Activated naive CD4-positive, alpha-beta T cell treated with anti-CD3 and anti-CD28 coated beads, Interleukin-2, amount 50 U/mL, for 24 hours (primary cell): ENCODE results near the gene KRTAP9-7.
"Not testable (repeated sequence)": the region's sequence is repeated elsewhere in the genome, so short reads cannot be mapped to it uniquely, and the experiment has no call there.

Experiments used
- H3K27ac Mint-ChIP-seq: one replicate; pipeline ENCODE4 v1.8.0; 2021; ENCODE audit warnings: mild to moderate bottlenecking, mixed read lengths
- H3K27me3 Mint-ChIP-seq: one replicate; pipeline ENCODE4 v1.8.0; 2021; ENCODE audit warnings: mixed read lengths
- H3K36me3 Mint-ChIP-seq: one replicate; pipeline ENCODE4 v1.8.0; 2021; ENCODE audit warnings: mixed read lengths
- H3K4me1 Mint-ChIP-seq: one replicate; pipeline ENCODE4 v1.8.0; 2021; ENCODE audit warnings: mixed read lengths
- H3K4me3 Mint-ChIP-seq: one replicate; pipeline ENCODE4 v1.8.0; 2021; ENCODE audit warnings: mild to moderate bottlenecking, mixed read lengths
- H3K9me3 Mint-ChIP-seq: one replicate; pipeline ENCODE4 v1.8.0; 2021; ENCODE audit warnings: mixed read lengths

KRTAP9-7 gene

GRCh38 chr17:41275648-41276190 lies at the start of gene KRTAP9-7:
KRTAP9-7 (plus strand) TSS chr17:41275698; CDS start chr17:41275698, 0 bp downstream.
- H3K27me3 Mint-ChIP-seq, H3K4me1 Mint-ChIP-seq, H3K4me3 Mint-ChIP-seq, H3K36me3 Mint-ChIP-seq, H3K27ac Mint-ChIP-seq, H3K9me3 Mint-ChIP-seq: not testable (repeated sequence)

- Mint-ChIP-seq H3K4me1 (peaks cover 10% of the 10 kb centered on the region), H3K9me3 (no peaks in the 10 kb centered on the region), H3K36me3 (no peaks in the 10 kb centered on the region), H3K27ac (no peak overlapping the region), H3K27me3 (peaks cover 2% of the 10 kb centered on the region), H3K4me3 (no peak overlapping the region)
Observed at GRCh38 chr17:41226051-41226450, 49.4 kb upstream of the KRTAP9-7 start.

DNA sequence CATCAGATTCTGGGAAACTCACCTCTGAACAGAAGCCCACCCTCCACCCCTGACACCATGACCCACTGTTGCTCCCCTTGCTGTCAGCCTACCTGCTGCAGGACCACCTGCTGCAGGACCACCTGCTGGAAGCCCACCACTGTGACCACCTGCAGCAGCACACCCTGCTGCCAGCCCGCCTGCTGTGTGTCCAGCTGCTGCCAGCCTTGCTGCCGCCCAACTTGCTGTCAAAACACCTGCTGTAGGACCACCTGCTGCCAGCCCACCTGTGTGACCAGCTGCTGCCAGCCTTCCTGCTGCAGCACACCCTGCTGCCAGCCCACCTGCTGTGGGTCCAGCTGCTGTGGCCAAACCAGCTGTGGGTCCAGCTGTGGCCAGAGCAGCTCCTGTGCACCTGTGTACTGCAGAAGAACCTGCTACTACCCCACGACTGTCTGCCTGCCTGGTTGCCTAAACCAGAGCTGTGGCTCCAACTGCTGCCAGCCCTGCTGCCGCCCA lies 48.9 kb upstream of the KRTAP9-7 start, which contains the start of gene KRTAP9-2:
TSS of gene KRTAP9-2 (plus strand) at position 51 of the 498 bp plus-strand sequence. CDS start at position 58, 7 bp downstream.
- H3K9me3 Mint-ChIP-seq, H3K36me3 Mint-ChIP-seq, H3K4me1 Mint-ChIP-seq, H3K4me3 Mint-ChIP-seq, H3K27me3 Mint-ChIP-seq, H3K27ac Mint-ChIP-seq: not testable (repeated sequence)

GRCh38 chr17:41230094-41230493 lies 45.4 kb upstream of the KRTAP9-7 start:
- Mint-ChIP-seq H3K27me3 (peaks cover 2% of the 10 kb centered on the region), H3K4me3 (no peak overlapping the region), H3K9me3 (no peaks in the 10 kb centered on the region), H3K4me1 (peaks cover 4% of the 10 kb centered on the region), H3K27ac (no peak overlapping the region), H3K36me3 (no peaks in the 10 kb centered on the region)

GRCh38 chr17:41231731-41232130 lies 43.8 kb upstream of the KRTAP9-7 start:
- H3K27ac Mint-ChIP-seq, result no peak overlapping the region
- H3K4me1 Mint-ChIP-seq, result peaks cover 4% of the 10 kb centered on the region
- no peaks in the 10 kb centered on the region for H3K36me3 Mint-ChIP-seq
- H3K9me3 Mint-ChIP-seq, result no peaks in the 10 kb centered on the region
- peaks cover 2% of the 10 kb centered on the region for H3K27me3 Mint-ChIP-seq
- H3K4me3 Mint-ChIP-seq, result no peak overlapping the region

GRCh38 chr17:41232399-41233105 lies 42.9 kb upstream of the KRTAP9-7 start, which contains the start of gene KRTAP9-3:
KRTAP9-3 (plus strand) TSS chr17:41232449; CDS start chr17:41232502, 53 bp downstream.
- not testable (repeated sequence) for H3K4me1 Mint-ChIP-seq, H3K4me3 Mint-ChIP-seq, H3K27me3 Mint-ChIP-seq, H3K27ac Mint-ChIP-seq, H3K9me3 Mint-ChIP-seq, H3K36me3 Mint-ChIP-seq

GRCh38 chr17:41237116-41237515 lies 38.4 kb upstream of the KRTAP9-7 start:
- not testable (repeated sequence) for H3K9me3 Mint-ChIP-seq, H3K4me3 Mint-ChIP-seq, H3K27me3 Mint-ChIP-seq, H3K36me3 Mint-ChIP-seq, H3K27ac Mint-ChIP-seq, H3K4me1 Mint-ChIP-seq

- H3K27ac Mint-ChIP-seq, H3K4me3 Mint-ChIP-seq, H3K9me3 Mint-ChIP-seq, H3K36me3 Mint-ChIP-seq, H3K4me1 Mint-ChIP-seq, H3K27me3 Mint-ChIP-seq: not testable (repeated sequence)
Observed at GRCh38 chr17:41237949-41238437, 37.5 kb upstream of the KRTAP9-7 start, which contains the start of gene KRTAP9-8. KRTAP9-8 (plus strand) TSS chr17:41237999; CDS start chr17:41238052, 53 bp downstream.

GRCh38 chr17:41246995-41247787 lies 28.3 kb upstream of the KRTAP9-7 start:
- not testable (repeated sequence) for H3K9me3 Mint-ChIP-seq, H3K4me3 Mint-ChIP-seq, H3K4me1 Mint-ChIP-seq, H3K36me3 Mint-ChIP-seq, H3K27ac Mint-ChIP-seq, H3K27me3 Mint-ChIP-seq

DNA sequence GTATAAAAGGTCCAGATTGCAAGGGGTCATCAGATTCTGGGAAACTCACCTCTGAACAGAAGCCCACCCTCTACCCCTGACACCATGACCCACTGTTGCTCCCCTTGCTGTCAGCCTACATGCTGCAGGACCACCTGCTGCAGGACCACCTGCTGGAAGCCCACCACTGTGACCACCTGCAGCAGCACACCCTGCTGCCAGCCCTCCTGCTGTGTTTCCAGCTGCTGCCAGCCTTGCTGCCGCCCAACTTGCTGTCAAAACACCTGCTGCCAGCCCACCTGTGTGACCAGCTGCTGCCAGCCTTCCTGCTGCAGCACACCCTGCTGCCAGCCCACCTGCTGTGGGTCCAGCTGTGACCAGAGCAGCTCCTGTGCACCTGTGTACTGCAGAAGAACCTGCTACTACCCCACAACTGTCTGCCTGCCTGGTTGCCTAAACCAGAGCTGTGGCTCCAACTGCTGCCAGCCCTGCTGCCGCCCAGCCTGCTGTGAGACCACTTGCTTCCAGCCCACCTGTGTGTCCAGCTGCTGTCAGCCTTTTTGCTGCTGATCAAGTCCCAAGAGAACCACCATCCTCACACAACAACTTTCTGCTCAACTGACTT lies 25.8 kb upstream of the KRTAP9-7 start, which contains the start of gene KRTAP9-4:
TSS of gene KRTAP9-4 (plus strand) at position 51 of the 604 bp plus-strand sequence. CDS start at position 85, 34 bp downstream.
- H3K4me1 Mint-ChIP-seq, H3K9me3 Mint-ChIP-seq, H3K27ac Mint-ChIP-seq, H3K27me3 Mint-ChIP-seq, H3K4me3 Mint-ChIP-seq, H3K36me3 Mint-ChIP-seq: not testable (repeated sequence)

DNA sequence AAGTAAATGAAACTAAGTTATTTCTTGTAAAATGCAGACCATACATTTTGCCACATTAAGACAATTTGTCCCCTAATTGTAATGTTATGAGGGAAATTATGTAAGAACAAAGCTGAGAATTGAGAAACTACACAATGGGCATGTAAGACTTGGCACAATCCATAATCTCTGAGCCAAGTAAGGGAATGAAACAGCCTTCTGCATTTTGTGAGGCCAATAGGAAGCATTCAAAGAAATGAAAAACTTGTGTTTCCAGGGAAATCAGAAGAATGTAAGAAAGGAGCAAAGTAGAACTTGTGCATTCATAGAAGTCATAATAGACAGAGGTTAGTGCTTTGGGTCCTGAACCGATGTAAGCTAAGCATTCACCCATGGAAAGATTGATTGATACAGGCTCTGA lies 24.2 kb upstream of the KRTAP9-7 start:
- Mint-ChIP-seq H3K4me3 (no peak overlapping the region), H3K27me3 (no peaks in the 10 kb centered on the region), H3K36me3 (no peaks in the 10 kb centered on the region), H3K9me3 (no peaks in the 10 kb centered on the region), H3K4me1 (no peaks in the 10 kb centered on the region), H3K27ac (no peak overlapping the region)

DNA sequence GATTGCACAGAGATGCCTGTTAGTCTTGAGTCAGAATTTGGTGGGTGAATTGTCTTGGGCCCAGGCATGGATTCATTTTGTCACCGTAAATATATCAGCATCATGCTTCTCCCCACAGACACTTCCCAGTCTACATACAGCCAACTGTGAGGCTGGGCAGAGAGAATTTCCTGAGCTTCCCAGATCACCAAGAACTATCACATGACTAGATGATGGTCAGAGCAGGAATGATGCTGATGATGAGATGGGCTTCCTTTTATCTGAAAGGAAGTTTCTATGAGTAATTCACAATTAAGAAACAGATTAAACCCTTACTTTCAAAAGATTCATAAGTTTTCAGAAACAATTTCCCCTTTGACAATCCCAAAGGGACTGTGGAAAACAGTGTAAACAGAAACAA lies 20.6 kb upstream of the KRTAP9-7 start:
- Mint-ChIP-seq H3K36me3 (no peaks in the 10 kb centered on the region), H3K9me3 (no peaks in the 10 kb centered on the region), H3K27me3 (no peaks in the 10 kb centered on the region), H3K27ac (no peak overlapping the region), H3K4me3 (no peak overlapping the region), H3K4me1 (no peaks in the 10 kb centered on the region)

GRCh38 chr17:41255381-41256290 lies 19.9 kb upstream of the KRTAP9-7 start, which contains the start of gene KRTAP9-9:
KRTAP9-9 (plus strand) TSS chr17:41255384.
- not testable (repeated sequence) for H3K9me3 Mint-ChIP-seq, H3K27me3 Mint-ChIP-seq, H3K4me3 Mint-ChIP-seq, H3K36me3 Mint-ChIP-seq, H3K4me1 Mint-ChIP-seq, H3K27ac Mint-ChIP-seq

- Mint-ChIP-seq H3K36me3 (no peaks in the 10 kb centered on the region), H3K9me3 (no peaks in the 10 kb centered on the region), H3K4me3 (no peak overlapping the region), H3K27me3 (no peaks in the 10 kb centered on the region), H3K4me1 (peaks cover 12% of the 10 kb centered on the region), H3K27ac (no peak overlapping the region)
Observed at GRCh38 chr17:41256291-41256685, 19.2 kb upstream of the KRTAP9-7 start.
